NT2/D1 (cell line): ENCODE measurements around the gene NF1.

ENCODE experiments used
- DNase-seq: peaks from one replicate; pipeline ENCODE4 v3.0.0-alpha.2; 2011; ENCODE audit warnings: low read depth, low spot score
- H3K27me3 ChIP-seq: 2 replicates; pipeline ENCODE4 v1.6.0; 2011; ENCODE audit warnings: mild to moderate bottlenecking; ENCODE audit not compliant: insufficient read length, insufficient read depth
- H3K36me3 ChIP-seq: 2 replicates; pipeline ENCODE4 v1.6.1; 2011; ENCODE audit warnings: mild to moderate bottlenecking, low read length, mixed read lengths; ENCODE audit not compliant: insufficient read depth, insufficient read length
- H3K4me1 ChIP-seq: 2 replicates; pipeline ENCODE4 v1.5.1; 2011; ENCODE audit not compliant: insufficient read depth, insufficient read length
- H3K4me3 ChIP-seq: 2 replicates; pipeline ENCODE4 v1.5.1; 2011; ENCODE audit warnings: low read depth; ENCODE audit not compliant: insufficient read length
- H3K9ac ChIP-seq: 2 replicates; pipeline ENCODE4 v1.6.0; 2011; ENCODE audit warnings: low read depth; ENCODE audit not compliant: insufficient read length
- H3K9me3 ChIP-seq: 2 replicates; pipeline ENCODE4 v1.5.1; 2011; ENCODE audit warnings: mild to moderate bottlenecking, low read length; ENCODE audit not compliant: insufficient read depth
- SUZ12 ChIP-seq: IDR thresholded peaks from 2 replicates; pipeline ENCODE4 v1.6.1; 2011; ENCODE audit not compliant: insufficient read length, insufficient read depth; ENCODE audit errors: extremely low read depth
- YY1 ChIP-seq: IDR thresholded peaks from 2 replicates; pipeline ENCODE4 v1.6.1; 2011; ENCODE audit not compliant: insufficient read length, insufficient read depth
- ZNF274 ChIP-seq: IDR thresholded peaks from 2 replicates; pipeline ENCODE4 v1.6.1; 2011; ENCODE audit warnings: mild to moderate bottlenecking, low read depth, low read length

Gene NF1

DNA sequence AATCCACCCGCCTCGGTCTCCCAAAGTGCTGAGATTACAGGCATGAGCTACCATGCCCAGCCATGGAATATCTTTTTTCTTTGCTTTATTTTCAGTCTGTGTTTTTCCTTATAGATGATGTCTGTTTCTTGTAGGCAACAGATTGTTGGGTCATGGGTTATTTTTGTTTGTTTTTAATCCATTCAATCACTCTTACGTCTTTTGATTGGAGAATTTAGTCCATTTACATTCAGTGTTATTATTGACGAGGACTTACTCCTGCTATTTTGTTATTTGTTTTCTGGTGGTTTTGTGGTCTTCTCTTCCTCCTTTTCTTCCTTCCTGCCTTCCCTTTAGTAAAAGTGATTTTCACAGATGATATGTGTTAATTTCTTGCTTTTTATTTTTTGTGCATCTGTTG, 146.3 kb downstream of the NF1 start:
- no peak for DNase-seq
- H3K4me1 ChIP-seq = peaks cover 3% of the 10 kb centered on the region
- TF ChIP-seq ZNF274 (no peak), YY1 (no peak), SUZ12 (no peak)
- no peaks in the 10 kb centered on the region for H3K9me3 ChIP-seq
- no peak overlapping the region for H3K4me3 ChIP-seq
- no peak overlapping the region for H3K9ac ChIP-seq
- peaks cover 34% of the 10 kb centered on the region for H3K36me3 ChIP-seq
- no peaks in the 10 kb centered on the region for H3K27me3 ChIP-seq

DNA sequence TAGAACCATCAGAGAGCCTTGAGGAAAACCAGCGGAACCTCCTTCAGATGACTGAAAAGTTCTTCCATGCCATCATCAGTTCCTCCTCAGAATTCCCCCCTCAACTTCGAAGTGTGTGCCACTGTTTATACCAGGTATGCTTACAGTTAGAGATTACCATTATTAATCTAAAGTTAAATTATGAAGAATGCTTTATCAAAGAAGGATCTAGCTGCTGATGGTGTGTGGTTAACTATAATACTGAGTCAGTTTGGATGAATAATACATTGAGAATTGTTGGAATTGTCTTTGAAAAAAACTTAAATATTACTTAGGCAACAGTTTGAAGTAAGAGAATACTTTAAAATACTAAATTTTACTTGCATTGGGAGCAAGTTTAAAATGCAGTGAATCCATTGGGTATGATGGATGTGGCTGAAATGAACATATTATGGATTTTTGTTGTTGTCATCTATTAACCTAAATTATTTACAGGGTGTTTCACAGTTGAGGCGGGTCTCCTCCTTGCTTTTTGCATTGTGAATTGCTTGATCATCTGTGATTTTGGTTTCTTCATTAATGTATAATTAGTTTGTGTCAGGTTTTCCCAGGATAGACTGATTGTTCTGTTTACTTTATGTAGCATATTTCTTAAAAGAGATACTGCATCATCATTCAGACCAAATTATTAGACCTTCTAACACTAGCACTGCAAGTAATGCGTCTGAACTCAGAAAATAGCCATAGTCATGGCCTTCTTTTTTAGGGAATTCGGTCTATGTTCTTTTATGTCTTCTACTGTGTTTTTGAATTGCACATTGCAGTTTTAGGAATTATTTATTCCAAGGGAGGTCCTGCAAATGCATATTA, 154.4 kb downstream of the NF1 start:
- H3K9me3 ChIP-seq = no peaks in the 10 kb centered on the region
- peaks cover 15% of the 10 kb centered on the region for H3K36me3 ChIP-seq
- peaks cover 3% of the 10 kb centered on the region for H3K4me1 ChIP-seq
- no peak overlapping the region for H3K4me3 ChIP-seq
- no peaks in the 10 kb centered on the region for H3K27me3 ChIP-seq
- TF ChIP-seq ZNF274 (no peak), SUZ12 (no peak), YY1 (no peak)
- H3K9ac ChIP-seq = no peak overlapping the region
- no peak for DNase-seq

DNA sequence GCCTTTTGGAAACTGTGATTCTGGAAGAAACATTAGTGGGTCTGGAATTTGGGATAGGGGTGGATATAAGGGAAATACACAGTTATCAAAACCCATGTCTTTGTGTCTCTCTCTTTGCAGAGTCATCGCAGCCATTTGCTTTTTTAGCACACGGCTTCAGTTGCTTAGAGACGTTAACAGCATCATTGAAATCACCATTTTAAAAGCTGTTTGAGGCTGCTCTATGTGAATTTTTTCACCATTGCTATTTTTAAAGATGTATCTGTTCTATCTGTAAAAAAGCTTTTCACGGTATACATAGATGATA, 155.0 kb downstream of the NF1 start:
- Histone ChIP-seq H3K27me3 (no peaks in the 10 kb centered on the region), H3K9ac (no peak overlapping the region), H3K36me3 (peaks cover 12% of the 10 kb centered on the region), H3K4me1 (peaks cover 3% of the 10 kb centered on the region), H3K4me3 (no peak overlapping the region), H3K9me3 (no peaks in the 10 kb centered on the region)
- no peak for DNase-seq
- no peak for TF ChIP-seq SUZ12
- TF ChIP-seq YY1 = no peak
- TF ChIP-seq ZNF274 = no peak

DNA sequence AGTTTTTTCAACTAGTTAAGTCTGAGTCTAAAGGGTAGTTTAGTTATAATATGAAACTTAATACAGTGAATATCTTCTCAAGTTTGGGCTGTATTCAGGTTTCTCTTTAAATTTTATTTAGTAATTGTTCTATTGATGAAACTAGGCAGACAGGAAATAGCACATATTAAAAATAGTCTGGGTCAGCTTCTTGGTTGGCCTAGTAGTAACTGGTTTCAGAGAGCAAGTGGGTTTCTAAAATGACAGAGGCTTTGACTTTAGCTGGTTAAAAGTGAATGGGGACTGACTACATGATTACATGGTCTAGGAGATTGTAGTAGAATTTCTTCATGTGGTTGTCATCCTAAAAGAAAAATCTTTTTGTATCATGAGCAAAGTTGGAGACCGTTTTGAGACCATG, 155.5 kb downstream of the NF1 start:
- no peak overlapping the region for H3K4me3 ChIP-seq
- no peak overlapping the region for H3K9ac ChIP-seq
- no peaks in the 10 kb centered on the region for H3K9me3 ChIP-seq
- no peak for DNase-seq
- peaks cover under 1% of the 10 kb centered on the region for H3K4me1 ChIP-seq
- H3K27me3 ChIP-seq = no peaks in the 10 kb centered on the region
- H3K36me3 ChIP-seq = peaks cover 8% of the 10 kb centered on the region
- TF ChIP-seq ZNF274 (no peak), YY1 (no peak), SUZ12 (no peak)

DNA sequence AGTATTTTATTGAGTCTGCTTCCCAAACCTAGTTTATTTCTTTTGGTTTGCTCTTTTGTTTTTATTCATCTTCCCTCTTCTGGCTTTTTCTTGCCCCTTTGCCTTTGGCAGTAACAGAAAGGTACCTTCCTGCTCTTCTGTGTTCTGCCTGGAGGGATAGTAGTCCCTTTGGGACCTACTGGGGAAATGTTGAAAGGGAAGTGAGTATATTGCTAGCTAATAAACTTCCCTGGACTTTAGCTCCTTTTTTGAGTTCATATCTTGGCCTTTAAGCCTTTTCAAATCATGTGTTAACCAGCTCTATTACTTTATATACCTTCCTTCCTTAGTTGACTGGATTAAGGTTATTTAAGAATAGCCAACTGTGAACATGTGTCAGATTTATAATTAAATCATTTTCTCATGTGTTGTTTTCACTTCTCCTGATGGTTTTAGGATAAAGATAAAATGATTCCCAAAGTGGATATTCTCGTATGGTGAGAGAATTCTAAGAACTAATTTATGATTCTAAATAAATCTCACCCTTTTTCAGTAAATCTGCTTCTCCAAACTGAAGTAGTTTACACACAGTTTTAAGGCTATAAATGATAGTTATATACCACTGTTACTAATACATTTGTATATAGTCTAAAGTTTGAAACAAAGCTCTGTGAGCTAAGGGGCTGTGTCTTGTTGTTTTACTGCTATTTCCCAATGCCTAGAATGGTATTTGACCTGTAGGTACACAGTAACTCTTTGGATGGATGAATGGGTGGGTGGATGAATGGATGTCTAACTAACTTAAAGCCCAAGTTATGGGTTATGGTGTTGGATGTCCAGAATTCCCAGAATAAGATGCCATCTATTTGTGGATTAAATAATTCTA, 156.6 kb downstream of the NF1 start:
- Histone ChIP-seq H3K27me3 (no peaks in the 10 kb centered on the region), H3K9ac (no peak overlapping the region), H3K4me3 (no peak overlapping the region), H3K36me3 (peaks cover 6% of the 10 kb centered on the region), H3K9me3 (no peaks in the 10 kb centered on the region), H3K4me1 (no peaks in the 10 kb centered on the region)
- DNase-seq = no peak
- TF ChIP-seq YY1 = no peak
- no peak for TF ChIP-seq ZNF274
- TF ChIP-seq SUZ12 = no peak

DNA sequence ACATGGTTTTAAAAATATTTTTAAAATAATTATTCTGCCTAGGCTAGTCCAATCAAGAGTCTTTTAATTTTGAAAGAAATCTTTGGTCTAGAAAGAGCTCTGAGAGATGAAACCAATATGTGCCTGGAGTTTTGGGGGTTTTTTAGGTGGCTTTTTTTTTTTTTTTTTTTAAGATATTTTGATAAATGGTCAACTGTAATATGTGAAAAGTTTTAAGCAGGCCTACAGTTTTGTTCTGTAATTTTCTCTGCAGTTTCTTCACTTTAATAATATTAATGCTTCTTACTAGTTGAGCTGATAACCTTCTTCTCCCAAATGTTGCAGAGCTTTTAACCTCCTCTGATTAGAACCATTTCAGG, 157.2 kb downstream of the NF1 start:
- no peaks in the 10 kb centered on the region for H3K4me1 ChIP-seq
- H3K9me3 ChIP-seq = no peaks in the 10 kb centered on the region
- no peaks in the 10 kb centered on the region for H3K27me3 ChIP-seq
- peaks cover 6% of the 10 kb centered on the region for H3K36me3 ChIP-seq
- no peak for DNase-seq
- H3K4me3 ChIP-seq = no peak overlapping the region
- no peak overlapping the region for H3K9ac ChIP-seq
- TF ChIP-seq ZNF274 (no peak), YY1 (no peak), SUZ12 (no peak)

DNA sequence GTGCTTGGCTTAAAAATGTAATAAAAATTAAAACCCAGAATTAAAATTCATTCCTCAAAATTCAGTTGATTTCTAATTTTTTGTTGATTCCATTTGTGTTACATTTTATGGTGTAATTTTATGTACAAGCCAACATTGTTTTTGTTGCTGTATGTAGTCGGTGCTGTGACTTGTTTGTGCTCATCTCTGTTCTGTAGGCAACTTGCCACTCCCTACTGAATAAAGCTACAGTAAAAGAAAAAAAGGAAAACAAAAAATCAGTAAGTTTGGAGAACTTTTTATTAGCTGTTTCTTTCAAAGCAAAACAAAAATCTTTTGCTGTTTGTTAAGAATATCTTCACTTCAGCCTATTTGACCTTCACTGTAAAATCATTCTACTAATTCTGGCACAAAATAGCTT, 158.0 kb downstream of the NF1 start:
- H3K4me3 ChIP-seq = no peak overlapping the region
- H3K4me1 ChIP-seq = no peaks in the 10 kb centered on the region
- H3K9ac ChIP-seq = no peak overlapping the region
- TF ChIP-seq SUZ12 (no peak), YY1 (no peak), ZNF274 (no peak)
- H3K36me3 ChIP-seq = peaks cover 6% of the 10 kb centered on the region
- H3K27me3 ChIP-seq = no peaks in the 10 kb centered on the region
- no peaks in the 10 kb centered on the region for H3K9me3 ChIP-seq
- no peak for DNase-seq
